Right renal cortex interstitium (tissue), 3 donors: ENCODE data around the gene HYDIN. TPM values are rescaled to one million over a fixed set of nuclear protein-coding genes. Genes with fewer than 3 reads are reported as not detected.
"Not testable (repeated sequence)": the region's sequence is repeated elsewhere in the genome, so short reads cannot be mapped to it uniquely, and the experiment has no call there.

ENCODE experiments used
- DNase-seq, 3 donors: peaks; one replicate each; pipeline ENCODE4 v3.0.0-alpha.2; 2013; ENCODE audit warnings: low read depth in 3 of 3, low spot score in 2 of 3
- polyA plus RNA-seq, 3 donors: library from polyadenylated mRNA; unstranded; fragments of 120-200 nt; gene quantifications; one replicate each; pipeline ENCODE4 v1.2.1, GENCODE V29; 2013; ENCODE audit not compliant: insufficient read length in 3 of 3

HYDIN gene
- polyA plus RNA-seq, 3 donors: 11.3 to 13.1 (median 12.5) TPM

DNA sequence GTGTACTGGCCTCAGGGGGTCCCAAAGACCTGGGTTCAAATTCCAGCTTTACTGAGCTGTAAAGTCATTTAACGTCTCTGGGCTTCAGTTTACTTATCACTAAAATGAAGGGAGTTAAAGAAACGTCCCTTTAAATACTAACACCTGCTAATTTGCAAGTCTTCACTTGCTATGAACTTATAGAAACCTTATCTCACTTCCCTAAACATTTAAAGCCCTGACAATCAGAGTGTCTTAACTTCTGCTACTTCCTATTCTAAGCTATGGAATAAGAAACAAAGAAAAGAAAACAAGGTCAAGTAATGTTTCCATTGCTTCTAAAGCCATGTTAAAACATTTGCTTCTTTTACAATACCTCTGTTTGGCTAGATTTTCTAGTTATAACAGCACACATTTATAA, 87.3 kb downstream of the HYDIN start:
- DNase-seq: not testable (repeated sequence)

DNA sequence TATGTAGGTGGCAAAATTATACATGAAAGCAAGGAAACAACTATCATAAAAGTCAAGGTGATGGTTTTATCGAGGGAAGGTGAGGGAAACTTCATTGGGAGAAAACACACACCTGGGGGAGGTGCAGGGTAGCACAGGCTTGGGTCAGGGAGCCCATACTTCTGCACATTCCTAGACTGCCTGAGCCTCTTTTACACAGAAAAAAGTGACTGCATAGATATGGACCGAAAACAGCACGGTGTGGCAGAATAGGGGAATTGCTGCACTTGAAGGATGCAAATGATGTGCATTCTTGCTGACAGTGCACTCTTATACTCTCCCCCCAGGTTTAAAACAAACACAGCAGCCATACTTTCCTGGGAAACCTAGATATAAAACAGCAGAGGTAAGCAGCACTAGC, 120.0 kb downstream of the HYDIN start:
- not testable (repeated sequence) for DNase-seq

DNA sequence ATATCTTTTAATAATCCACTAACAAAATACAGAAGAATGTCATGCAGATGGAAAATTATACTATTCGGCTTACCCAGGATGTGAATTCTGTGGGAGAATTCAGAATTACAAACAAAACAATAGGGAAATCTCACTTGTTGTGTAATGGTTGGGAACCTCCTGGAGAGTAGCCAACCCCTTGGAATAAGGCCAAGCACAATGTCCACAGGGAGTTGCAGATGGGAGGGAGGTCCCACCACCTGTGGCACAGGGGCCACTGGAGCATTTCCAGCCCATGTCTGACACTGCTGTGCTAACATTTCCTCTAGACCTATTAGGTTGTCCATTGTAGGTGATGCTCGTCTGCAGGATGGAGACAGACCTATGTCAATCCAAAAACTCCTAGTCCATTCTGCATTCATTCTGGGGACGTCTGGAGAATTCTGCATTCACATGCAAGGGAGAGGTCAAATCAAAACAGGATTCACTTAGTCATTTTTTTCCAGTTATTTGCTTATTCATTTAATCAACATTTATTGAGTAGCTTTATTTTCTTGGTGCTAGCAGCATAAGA, 120.8 kb downstream of the HYDIN start:
- not testable (repeated sequence) for DNase-seq

DNA sequence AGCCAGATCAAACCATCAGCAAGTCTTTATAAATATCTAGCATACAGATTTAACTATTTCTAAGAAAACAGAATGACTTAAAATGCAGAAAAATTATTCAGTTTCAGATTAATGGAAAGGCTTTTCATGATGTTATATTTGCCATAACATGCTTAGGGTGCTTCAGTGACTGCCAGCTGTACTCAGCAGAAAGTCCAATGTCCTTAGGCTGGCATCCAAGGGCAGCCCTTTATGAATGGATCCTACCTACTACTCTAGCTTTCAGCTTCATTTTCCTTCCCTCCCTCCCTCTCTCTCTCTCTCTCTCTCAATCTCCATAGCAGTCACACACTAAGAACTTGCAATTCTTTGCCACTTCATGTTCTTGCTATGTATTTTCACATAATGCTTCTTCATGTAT, 124.6 kb downstream of the HYDIN start:
- not testable (repeated sequence) for DNase-seq

DNA sequence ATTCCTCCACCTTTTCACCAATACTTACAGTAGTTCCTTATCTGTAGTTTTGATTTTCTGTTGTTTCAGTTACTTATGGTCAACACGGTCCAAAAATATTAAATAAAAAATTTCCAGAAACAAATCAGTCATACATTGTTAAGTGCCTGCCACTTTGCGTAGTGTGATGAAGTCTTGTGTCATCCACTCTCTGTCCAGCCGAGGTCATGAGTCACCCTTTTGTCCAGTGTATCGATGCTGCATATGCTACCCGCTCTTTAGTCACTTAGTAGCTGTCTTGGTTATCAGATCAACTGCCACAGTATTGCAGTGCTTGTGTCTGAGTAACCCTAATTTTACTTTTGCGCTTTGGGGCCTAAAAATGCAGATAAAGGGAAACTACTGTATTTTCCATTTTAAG, 146.9 kb downstream of the HYDIN start:
- DNase-seq: not testable (repeated sequence)

DNA sequence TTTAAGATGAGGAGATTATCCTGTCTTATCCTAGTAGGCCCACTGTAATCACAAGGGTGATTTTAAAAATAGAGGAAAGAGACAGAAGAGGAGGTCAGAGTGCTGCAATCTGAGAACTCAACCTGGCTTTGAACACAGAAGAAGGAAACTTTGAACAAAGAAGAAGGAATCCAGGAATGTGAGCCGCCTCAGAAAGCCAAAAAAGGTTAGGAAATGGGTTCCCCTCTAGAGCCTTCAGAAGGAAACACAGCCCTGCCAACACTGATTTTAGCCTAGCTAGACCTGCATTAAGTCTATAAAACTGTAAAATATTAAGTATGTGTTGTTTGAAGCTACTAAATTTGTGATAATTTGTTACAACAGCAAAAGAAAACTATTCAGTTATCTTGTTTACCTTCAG, 149.7 kb downstream of the HYDIN start:
- DNase-seq: not testable (repeated sequence)

DNA sequence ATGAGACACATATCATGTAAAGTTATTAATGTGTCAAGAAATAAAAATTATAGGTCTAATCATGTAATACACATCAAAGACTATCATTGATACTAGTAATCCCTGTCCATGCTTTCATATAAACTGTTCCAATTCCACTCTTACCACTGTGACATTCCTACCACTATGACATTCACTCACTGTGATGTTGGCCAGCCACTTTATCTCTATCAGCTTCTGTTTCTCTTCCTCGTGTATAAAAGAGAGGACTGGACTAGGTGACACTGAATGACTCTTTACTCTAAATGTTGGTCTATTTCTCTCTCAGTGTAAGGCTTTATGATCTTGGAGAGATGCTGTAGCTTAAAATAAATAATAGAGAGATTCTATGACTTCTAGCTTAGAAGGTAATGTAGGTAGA, 150.3 kb downstream of the HYDIN start:
- not testable (repeated sequence) for DNase-seq

DNA sequence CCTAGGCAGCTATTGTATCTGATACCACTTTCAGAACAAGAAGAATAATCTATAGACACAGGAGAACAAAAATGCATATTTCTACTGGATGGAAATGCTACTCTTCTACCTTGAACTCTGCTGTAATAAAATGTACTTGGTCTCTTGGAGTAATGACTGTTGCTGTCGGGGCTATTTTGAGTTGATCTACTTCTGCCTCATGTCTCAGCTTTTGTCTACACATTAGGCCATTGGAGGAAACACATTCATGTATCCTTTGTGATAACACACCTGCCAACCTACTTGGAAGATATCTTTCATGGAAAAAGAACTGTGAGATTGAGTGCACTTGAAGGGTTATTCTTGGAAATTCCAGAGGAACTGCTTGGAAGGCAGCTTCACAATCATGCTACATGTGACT, 159.9 kb downstream of the HYDIN start:
- DNase-seq: not testable (repeated sequence)

DNA sequence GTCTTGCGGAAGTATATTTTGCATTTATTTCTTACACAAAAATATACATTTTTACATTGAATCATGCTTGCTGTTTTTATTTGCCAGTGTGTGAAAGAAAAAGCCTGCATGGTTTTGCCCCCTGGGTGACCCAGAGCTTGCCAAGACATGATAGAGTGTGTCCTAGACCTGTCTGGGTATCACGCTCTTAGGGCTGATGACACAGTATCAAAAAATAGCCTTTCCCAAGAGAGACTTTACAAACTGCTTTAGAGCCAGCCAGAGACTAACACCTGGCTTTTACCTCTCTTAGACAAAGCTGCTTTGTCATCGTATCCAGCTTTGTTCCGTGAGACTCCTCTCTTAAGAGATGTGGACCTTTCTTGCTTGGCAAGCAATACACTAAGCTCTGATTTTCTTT, 160.7 kb downstream of the HYDIN start:
- not testable (repeated sequence) for DNase-seq

DNA sequence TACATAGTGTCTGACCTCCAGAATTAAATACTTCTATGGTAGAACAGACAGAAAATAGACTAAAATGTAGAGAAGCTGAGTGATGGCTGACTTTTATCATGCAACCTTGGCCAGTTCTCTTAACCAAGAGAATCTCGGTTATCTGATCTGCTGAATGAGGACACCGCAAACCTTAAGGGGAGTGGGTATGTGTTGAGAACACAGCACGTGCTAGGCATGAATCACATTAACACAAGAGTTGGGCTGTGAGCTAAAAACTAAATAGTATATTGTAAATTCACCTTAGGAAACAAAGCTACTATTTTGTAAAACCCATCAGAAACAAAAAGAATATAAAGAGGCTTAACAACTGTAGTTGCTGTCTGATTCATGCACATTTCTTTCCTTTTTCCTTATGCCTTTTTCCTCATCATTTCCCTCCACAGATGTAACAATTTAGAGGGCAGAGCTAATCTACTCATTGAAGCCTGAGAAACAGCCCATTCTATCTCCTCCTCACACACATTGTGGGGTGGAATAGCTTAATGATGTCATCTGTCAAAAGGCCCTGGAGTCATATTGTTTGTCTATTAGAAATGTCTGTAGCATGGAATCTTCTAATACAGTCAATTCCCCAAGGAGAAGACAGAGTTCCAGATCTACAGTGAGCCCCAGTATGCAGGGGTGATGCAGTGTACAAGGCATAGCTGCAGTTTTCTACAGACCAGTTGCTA, 176.5 kb downstream of the HYDIN start:
- not testable (repeated sequence) for DNase-seq

DNA sequence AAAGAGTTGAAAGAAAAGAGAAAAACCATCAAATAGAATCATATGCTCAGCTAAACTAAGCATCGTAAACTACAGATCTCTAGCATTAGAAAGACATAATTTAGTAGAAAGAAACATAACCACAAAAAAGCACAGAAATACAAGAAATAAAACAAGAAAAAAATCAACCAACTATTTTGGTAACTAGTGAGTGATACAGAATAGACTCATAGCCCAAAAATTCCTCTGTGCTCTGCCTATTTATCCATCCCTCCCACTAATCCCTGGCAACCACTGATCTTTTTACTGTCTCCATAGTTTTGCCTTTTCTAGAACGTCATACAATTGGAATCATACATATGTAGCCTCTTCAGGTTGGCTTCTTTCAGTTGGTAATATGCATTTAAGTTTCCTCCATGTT, 180.2 kb downstream of the HYDIN start:
- not testable (repeated sequence) for DNase-seq

DNA sequence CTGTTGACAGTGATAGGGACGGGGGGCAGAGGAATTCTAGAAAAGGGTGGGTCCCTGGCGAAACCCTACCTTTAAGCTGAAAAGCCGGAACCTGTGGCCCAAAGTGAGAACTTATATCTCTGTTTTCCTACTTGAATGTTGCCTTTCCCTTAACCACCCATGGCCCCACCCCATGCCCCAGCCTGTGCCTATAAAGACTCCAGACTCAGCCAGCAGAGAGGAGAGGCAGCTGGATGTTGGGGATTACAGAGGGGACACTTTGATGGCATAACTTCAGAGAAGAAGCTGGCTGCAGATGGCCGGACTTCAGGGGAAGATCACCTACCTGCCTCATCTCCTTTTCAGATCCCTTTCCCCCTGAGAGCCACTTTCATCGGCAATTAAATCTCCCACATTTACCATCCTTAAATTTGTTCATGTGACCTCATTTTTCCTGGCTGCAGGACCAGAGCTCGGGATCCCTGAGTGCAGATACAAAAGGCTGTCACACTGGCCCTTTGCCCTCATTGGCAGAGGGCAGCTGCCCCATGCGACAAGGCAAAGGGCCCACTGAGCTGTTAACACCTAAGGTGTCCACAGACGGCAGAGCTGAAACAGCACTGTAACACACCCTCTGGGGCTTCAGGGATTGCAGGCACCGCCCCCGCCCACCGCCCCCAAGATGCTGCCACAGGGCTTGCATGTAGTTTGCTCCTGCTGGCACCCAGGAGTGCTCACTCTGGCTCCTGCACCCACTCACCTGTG, 191.0 kb downstream of the HYDIN start:
- not testable (repeated sequence) for DNase-seq

DNA sequence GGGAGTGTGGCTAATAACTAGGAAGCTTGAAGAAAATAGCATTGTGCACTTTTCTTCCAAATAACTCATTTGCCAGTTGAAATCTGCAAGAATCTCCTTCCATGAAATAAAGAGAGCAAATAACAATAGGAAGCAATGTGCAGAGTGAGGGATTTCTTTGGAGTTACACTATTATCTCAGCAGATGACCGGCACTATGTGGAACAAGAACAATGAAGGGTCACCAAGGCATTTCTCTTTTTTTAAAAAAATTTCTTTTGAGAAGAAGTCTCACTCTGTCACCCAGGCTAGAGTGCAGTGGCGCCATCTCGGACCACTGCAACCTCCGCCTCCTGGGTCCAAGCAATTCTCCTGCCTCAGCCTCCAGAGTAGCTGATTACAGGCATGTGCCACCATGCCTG, 192.1 kb downstream of the HYDIN start:
- DNase-seq: not testable (repeated sequence)

DNA sequence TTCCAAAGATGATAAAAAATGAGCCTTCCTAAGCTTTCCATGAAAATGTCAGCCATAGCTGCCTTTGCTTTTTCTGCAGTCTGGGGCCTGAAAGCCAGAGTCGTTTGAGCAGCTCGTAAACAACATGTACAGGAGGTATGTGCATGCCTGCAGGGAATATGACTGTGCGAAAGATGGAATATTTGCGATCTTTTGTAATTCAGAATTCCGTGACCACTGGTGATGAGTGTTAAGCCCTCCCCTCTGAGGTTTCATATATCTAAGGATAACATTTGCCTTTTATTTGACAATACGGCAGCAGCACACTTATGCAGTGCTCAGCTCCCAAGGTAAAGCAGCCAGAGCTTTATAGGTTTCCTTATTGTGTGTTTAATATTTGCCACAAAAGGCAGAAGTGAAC, 192.5 kb downstream of the HYDIN start:
- DNase-seq: not testable (repeated sequence)

DNA sequence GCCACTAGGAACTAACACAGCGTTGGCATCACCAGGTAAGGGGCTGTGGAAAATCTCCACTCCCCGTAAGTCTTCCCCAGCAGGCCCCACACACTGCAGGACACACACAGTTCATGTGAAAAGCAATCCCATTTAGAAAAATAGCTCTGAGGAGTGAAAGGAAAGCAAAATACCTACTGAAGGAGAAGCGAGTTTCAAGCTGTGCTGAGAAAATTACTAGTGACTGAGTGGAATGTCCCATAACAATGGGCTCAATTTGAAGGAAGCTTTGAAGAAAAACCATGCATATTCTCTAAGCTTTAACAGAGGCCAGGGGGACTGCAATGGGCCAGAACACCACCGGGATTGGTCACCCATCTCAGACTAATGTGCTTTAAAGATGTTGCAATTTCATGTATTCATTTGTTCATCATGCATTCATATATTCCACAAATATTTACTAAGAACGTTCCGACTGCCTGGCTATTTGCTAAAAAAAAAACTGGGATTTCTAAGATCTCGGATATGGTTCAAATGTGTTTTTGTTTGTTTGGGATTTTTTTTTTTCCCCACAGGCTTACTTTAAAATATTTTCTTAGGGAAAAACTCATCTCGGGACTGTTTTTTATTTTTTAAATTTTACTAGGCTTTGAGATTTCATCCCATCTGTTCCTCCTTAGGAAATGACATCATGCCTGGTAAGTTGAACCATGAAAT, 202.3 kb downstream of the HYDIN start:
- DNase-seq: not testable (repeated sequence)

DNA sequence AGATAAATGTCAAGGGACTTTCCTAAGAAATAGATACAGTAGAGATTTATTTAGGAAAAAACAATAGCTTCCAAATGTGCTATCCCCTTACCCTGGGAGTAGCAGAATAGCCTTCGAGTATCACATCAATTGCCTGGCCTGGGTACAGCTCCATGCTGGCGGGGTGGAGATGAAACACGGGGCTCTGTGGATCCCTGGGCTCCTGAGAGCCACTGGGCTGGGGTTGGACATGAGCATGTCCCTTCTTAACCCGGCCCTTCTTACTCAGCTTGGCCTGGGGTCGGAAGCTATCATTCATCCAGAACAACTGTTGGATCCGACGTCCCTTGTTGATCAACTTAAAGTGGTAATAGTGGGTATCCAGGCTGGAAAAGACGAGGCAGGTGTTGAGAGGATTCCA, 203.0 kb downstream of the HYDIN start:
- not testable (repeated sequence) for DNase-seq

DNA sequence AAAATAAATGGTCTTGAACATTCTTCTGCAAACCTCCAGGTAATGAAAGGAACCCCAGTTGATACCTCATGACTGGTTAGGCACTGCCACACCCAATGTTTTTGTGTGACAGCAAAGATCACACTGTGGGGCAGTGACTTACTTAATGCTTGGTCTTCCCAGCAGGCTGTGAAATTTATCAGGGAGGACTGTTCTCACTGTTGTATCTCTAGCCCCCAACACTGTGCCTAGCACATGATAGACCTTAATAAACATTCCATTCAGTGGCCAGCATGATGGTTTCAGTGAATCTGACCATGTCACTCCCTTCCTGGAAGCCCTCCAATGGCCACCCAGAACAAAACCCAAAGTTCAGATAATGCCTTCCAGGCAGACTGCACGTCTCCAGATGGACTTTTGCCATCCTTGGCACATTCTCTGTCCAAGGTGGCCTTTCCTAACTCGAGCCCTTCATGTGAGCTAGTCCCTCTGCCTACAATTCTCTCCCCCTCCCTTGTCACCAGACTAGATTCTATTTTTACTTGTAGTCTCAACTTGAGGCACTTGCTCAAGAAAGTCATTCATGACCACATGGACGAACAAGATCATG, 206.6 kb downstream of the HYDIN start:
- not testable (repeated sequence) for DNase-seq

DNA sequence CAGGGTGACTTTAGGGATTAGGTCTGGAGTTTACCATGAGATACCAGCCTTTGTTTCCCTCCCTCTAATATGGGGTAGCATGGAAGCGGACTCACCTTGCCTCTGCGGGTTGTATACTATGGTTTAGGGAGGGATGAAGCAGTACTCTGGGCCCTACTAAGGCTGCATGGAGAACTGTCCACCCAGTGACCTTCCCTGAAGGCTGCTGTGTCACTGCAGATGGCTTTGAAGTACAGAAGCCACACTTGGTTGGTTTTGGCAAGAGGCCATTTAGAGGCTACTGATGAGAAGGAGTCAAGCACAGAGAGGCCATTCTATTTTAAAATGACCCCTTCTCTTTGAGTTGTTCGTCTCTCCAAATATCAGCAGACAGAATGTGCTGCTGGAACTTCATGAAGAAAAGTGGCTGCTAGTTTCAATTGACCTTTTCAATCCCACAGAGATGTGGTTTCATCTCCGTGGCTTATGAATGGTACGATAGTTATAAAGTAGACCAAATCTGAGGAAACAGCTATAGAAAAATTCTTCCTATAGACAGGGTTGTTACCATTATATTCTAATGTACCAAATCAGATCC, 208.5 kb downstream of the HYDIN start:
- DNase-seq: not testable (repeated sequence)

DNA sequence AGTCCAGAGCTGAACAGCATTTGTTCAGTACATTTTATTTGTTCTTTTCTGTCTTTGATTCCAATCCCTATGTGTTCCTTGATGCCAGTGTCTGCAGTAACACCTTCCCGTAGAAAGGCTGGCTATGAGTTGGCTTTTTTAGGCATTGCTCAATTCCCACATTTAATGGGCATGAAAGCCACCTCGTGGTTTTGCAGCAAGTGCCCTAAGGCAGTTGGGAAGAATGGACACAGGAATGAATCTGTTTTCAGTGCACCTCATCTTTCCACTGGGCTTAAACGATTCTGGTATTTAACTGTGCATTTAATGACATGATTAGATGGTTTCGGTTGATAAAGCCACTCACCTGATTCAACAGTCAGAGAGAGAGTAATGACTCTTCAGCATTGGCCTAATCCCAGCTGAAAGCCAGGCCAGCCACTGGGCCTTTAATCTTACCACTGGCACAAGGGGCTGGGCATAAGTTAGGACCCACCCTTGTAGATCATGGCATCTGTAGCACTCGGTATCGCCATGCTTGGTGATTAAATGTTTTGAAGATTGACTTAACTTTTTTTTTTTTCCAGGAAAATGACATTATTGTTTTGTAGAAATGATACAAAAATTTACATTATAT, 211.3 kb downstream of the HYDIN start:
- not testable (repeated sequence) for DNase-seq

DNA sequence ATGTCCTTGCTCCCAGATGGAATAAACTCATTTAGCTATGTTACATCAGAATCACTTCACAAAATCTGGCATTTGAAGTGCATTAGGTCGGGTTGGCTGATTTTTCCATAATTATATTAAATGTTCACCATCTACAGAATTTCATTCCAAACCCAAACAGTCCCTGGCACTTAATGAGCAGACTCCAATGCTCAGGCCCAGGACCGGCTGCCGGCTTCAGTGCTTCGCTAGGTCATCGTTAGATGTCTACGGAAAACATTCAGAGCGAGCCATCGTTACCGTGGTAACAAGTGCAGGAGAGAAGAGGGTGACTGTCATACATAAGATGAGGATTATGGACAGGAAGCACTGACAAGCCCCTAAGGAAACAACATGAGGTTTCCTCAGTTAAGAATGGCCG, 215.1 kb downstream of the HYDIN start:
- not testable (repeated sequence) for DNase-seq
